ENCODE data around the gene FCN3.

Gene FCN3

DNA sequence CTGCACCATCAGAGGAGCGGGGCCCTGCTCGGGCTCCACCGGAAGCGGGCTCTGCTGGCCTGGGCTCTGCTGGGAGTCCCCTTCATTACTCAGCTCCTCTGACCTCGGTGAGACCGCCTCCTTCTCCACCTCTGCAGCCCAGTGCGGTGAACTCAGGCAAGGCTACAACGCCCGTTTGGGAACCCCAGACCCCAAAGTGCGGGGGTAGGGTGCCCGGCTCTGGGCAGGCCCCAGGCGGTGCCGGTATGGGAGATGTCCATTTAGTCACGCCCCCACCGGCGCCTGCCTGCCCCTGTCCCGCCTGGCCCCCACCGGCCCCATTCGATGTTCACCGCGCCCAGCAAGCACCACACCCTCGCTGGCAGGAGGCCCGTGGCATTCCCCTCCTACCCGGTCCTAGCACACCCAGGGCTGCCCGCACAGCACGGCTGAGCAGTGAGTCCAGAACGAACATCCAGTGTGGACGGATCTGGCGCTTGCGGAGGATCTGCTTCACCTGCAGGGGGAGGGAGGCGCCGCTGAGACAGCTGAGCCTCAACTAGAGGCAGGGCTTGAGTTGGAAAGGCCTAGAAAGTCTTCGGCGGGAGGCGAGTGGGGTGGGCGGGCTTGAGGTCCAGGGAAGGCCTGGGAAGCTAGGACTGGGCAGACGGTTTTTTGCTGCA, 17.9 kb downstream of the FCN3 start:
- DNase-seq = no peak

DNA sequence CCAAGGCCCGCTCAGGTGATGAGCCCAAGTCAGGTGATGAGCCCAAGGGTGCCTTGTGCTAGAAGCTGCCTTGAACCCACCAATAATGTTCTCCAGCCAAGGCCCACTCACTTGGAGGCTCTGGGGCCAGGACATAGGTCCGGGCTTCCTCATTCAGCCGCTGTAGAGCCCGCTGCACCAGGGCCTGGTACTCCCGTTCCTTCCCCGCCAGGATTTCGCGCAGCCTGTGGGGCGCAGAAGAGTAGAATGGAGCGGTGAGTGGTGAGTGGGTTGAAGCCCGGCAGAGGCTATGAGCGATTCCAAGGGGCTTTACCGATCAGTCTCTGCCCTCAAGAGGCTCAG, 18.4 kb downstream of the FCN3 start:
- DNase-seq = no peak

DNA sequence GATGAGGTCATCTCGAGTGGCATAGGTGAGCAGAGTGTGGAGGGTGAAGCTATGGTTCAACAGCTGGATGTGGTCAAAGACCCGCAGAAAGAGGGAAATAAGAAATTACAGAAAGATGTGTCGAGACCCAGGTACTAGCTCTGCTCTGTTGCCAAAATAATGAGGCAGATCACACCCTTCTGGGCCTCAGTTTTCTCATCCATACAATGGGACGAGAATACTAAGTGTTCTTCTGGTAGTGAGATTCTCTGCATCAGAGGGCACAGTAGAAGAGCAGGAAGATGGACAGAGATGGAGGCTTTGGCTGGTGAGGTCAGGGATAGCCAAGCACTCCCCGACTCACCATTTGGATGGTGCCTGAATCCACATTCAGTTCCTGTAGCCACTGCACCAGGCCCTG, 18.9 kb downstream of the FCN3 start:
- DNase-seq = no peak

DNA sequence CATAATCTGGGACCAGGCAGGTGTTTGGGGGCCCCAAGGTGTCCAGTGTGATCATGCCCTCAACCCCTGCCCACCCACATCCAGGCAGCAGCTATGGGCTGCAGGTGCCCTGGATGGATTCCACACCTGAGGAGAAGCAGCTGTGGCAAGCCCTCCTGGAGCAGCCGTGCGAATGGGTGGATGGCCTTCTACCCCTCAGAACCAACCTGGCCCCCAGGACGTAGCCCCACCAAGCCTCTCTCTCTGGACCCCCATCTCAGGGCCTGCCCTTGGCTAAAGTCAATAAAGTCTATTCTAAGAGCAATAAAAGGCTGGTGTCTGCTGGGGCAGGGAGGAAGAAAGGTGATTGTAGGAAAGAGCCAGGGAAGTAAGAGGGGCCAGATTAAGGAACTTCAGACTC, 21.0 kb downstream of the FCN3 start:
- no peak for DNase-seq

DNA sequence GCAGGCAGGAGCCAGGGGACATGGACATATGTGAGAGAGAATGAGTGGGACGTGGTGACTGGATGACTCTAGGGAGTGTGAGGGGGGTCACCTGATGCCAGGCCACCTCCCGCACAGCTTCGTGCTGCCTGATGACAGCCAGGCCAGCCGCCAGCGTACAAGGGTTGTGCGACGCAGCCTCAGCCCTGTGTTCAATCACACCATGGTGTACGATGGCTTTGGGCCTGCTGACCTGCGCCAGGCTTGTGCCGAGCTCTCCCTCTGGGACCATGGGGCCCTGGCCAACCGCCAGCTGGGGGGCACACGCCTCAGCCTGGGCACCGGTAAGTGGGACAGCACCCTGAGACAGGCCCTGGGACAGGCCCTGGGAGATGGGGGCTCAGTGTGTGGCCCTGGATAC, 21.5 kb downstream of the FCN3 start:
- no peak for DNase-seq

DNA sequence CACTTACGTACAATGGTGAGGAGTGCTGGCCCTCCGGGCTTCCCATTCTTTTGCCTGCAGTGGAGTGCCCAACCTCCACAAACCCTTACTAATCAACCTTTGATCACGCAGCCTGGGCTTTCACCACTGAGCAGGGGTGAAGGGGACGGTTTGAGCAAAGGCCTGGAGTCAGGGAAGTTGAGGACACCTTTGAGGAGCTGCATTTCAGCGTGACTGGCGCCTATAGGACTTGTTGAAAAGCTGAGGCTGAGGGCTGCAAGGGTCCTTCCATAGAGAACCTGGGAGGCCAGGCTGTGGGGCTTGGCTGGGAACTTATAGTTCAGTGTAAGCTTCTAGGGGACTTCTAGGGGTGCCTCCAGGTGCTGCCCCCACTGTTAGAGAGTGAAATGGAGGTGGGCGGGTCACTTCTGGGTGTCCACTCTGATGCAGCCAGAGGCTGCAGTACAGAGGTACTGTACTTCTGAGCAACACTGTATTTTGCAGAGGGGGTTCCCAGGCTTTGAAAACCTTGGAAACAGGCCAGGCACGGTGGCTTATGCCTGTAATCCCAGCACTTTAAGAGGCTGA, 23.0 kb downstream of the FCN3 start:
- no peak for DNase-seq

DNA sequence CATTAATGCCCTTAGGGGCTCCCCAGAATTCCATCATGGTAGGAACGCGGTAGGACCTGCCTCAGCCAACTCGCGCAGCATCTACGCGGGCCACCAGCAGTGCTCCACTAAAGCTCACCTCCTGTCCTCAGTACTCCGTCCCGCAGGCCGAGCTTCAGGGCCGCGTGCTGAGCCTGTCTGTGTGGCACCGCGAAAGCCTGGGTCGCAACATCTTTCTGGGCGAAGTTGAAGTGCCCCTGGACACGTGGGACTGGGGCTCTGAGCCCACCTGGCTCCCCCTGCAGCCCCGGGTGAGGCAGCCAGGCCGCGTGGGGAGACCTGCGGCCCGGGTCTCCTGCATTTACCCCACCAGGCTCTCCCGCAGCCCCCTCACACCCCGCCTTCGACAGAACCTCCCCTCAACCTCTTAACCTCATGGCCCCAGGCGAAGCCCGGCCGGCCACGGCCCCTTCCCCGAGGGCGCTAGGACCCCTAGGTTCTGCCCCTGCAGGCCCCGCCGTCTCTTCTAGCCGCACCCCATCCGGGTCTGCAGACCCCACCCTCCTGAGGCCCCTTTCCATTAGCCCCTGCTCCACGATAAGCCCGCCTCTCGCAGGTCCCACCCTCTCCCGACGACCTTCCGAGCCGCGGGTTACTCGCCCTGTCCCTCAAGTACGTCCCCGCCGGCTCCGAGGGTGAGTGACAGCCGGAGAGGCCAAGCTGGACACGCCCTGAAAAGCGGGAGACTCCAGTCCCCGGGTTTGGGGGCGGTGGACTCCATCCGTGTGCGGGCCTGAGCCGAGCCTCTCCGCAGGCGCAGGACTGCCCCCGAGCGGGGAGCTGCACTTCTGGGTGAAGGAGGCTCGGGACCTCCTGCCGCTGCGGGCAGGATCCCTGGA, 23.7 kb downstream of the FCN3 start:
- DNase-seq = no peak

DNA sequence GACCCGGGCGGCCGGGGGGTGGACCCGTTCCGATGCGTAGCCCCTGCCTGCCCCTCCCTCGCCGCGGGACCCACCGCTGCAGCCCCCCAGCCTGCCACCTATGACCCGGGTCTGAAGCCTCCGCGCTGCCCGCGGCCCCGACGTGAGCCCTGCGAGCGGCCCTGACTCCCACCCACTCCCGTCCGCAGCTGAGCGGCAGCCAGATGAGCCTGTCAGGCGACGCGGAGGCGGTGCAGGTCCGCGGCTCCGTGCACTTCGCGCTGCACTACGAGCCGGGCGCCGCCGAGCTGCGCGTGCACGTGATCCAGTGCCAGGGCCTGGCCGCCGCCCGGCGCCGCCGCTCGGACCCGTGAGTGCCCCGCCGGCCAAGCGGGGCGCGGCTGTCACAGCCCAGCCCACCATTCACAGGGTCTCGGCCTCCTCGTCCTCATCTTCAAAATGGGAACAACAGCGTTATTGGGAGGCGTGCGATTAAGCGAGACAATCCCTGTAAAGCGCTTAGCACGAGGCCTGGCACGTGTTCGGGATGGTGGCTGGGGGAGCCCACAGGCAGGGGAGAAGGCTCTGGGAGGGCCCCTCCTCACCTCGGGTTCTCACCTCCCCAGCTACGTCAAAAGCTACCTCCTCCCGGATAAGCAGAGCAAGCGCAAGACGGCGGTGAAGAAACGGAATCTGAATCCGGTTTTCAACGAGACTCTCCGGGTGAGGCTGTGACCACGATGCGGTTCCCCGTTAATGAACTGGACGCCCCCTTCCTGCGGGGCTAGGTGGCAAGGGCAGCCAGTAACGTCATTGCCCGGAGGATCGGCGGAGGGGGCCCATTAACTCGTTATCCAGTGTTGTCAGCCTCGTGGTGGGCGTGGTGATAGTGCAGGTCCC, 24.6 kb downstream of the FCN3 start:
- no peak for DNase-seq

DNA sequence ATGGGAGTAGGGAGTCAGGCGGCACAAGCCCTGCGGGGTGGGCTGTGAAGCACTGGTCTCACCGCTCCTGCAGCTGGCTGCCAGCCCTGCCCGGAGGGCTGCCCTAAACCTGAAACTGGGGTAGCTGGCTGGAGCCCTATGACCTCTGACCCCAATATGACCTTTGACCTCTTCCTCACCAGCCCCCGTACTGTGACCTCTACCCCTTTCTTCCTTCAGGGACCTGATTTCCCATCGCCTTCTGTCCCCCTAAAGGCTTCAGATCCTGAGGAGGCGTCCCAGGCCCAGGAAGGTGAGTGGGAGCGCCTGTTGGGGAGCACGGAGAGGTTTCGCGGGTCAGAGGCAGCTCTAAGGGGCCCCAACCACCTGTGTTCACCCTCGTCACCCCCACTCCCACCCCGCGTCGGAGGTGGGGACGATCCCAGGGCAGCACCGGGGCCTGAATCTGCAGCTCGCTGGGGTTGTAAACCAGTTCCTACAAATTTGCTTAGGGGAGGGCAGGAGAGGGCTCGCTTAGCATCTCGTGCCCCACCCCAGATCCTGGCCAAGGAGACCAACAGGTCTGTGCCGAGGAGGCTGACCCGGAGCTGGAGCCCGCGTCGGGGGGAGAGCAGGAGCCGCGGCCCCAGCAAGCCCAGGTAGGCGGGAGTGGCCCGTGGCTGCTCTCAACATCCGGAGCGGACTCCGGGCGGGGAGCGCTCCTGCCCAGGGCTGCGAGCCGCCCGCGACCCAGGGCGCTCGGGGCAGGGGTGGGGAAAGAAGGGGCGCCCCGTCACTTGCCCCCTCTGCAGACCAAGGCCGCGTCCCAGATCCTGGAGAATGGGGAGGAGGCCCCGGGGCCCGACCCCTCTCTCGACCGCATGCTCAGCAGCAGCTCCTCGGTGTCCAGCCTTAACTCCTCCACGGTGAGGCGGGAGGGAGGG, 25.5 kb downstream of the FCN3 start:
- no peak for DNase-seq

DNA sequence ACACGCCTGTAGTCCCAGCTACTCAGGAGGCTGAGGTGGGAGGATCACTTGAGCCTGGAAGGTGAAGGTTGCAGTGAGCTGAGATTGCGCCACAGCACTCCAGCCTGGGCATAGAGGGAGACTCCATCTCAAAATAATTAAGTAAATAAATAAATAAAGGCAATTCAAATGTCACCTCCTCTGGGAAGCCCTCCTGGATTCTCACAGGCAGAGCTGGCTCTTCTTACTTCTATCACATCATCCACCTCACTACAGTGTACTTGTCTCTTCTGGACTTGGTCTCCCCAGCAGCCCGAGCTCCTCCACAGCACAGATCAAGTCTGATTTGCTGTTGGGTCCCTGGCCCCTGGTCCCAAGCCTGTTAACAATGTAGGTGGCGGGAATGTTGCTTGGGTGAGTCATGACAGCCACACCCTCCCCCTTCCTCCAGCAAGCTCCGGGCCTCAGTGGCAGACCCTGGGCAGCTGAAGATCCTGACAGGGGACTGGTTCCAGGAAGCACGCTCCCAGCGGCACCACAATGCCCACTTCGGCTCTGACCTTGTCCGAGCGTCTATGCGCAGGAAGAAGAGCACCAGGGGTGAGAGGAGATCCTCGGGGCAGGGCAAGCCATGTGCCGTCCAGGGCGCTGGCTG, 27.5 kb downstream of the FCN3 start:
- no peak for DNase-seq

DNA sequence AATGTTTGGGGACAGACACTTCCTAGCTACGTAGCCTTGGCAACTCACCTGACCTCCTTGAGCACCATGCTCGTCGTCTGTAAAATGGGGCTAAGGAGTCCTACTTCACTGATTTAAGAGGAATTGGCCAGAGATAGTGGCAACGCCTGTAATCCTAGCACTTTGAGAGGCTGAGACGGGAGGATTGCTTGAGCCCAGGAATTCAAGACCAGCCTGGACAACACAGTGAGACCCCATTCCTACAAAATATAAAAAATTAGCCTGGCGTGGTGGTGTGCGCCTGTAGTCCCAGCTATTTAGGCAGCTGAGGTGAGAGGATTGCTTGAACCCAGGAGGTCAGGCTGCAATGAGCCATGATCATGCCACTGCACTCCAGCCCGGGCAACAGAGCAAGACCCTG, 28.3 kb downstream of the FCN3 start:
- DNase-seq = no peak

DNA sequence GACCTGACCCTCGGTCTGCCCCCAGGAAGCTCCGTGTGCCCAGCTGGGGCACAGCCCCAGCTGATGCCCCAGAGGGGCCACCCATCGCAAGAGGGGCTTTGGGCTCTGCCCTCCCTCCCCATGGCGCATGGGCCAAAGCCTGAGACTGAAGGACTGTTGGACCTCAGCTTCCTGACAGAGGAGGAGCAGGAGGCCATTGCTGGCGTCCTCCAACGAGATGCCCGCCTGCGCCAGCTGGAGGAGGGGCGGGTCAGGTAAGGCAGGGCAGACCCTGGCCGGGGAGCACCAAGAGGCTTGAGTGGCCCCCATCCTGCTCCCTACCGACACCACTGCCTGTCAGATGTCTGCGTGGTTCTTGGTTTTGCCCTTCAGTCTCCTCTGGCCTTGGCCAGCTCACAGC, 29.4 kb downstream of the FCN3 start:
- no peak for DNase-seq

DNA sequence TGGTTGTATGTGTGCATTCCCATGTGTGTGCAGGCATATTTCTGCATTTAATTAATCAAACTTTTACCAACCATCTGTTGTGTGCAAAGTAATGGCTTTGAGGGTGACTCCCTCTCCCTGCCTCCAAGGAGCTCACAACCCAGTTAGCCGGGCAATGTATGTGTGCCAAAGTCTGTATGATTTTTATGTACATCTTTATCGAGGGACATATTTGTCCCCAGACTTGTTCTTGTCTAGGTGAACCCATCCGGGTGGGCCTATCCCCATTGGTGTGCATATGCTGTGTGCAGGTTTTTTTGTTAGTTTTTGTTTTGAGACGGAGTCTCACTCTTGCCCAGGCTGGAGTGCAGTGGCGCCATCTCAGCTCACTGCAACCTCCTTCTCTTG, 31.0 kb downstream of the FCN3 start:
- no peak for DNase-seq

DNA sequence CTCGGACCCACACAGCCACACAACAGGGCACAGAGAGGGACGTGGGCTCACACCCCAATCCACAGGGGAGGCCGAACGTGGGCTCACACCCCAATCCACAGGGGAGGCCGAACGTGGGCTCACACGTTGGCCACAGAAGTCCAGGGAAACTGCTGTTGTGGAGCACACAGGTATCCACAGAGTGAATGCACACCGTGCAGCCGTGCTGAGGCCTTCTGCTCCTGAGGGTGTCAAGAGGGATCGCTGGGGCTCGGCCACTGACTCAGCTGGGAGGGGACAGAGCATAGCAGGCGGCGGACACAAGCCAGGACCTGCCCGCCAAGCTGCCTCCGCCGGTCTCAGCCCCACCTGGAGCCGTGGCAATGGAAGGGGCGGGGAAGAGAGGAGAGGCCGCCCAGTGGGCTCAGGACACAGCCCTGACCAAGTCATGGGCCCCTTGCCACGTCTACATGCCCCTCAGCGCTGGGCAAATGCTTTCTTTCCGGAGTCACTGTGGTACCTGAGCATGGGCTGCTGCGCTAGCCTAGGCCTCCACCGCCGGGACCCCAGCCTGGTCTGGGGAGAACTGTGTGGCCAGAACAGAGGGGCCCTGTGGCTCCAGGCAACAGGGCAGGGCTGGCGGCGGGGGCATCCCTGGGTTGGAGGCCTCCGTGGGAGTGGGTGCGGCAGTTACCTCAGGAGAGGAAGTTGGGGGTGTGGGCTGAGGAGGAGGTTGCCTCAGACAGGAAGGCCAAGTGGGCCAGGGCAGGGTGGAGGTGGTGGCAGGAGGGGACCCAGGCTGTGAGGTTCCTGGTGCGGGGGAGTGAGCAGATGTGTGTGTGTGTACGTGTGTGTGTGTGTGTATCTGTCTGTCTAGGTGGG, 31.6 kb downstream of the FCN3 start:
- peak; percentile 59 to 71 for DNase-seq

DNA sequence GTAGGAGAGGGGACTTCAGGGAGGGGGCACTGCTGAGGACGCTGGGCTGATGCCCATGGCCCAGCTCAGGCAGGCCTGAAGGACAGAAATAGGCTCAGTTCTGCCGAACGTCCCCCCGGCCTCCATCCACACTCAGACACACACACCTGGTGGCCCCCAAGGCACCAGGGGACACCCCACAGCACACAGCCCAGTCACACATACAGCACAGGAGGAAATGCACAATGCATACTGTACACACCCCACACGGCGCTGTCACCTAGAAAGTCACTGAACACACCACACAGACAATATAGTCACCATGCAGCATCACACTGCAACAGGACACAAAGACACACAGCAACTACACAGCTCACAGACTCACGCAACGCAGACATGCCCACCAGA, 32.2 kb downstream of the FCN3 start:
- DNase-seq = no peak

DNA sequence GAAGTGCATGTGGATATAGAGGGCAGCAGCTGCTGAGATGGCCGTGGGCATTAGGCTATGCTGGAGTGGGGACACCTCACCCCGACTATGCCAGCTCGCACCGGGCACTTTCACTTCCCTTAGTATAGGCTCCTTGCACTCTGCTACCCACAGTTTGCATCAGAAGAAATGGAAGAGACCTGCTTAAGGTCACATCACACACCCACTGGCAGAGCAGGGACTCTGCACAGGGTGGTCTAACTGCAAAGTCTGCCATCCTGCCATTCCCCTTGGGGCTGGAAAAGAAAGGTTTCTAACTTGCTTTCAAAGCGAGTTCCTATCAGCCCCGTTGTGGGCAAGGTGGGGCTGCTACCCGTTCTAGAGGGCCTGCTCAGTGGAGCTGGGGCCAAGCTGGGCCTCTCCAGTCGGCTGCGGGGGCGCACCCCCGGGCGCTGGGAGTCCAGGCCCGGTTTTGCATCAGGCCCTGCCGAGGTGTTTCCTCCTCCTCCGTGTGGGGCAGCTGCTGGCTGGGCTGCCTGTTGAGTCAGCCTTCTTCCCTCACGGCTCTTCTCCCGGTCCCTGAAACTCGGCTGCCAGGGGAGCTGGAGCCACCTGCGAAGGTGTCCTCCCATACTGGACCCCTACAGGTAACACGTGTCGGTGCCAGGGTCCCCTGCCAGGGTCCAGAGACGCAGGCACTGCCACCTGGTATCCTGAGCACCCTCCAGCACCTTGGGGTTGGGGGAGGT, 32.9 kb downstream of the FCN3 start, which contains the start of gene SYTL1:
SYTL1 (plus strand) TSS at position 498 of the 728 bp plus-strand sequence. CDS start 3,313 bp downstream, outside the sequence.
- peak; percentile 49 to 77 for DNase-seq

DNA sequence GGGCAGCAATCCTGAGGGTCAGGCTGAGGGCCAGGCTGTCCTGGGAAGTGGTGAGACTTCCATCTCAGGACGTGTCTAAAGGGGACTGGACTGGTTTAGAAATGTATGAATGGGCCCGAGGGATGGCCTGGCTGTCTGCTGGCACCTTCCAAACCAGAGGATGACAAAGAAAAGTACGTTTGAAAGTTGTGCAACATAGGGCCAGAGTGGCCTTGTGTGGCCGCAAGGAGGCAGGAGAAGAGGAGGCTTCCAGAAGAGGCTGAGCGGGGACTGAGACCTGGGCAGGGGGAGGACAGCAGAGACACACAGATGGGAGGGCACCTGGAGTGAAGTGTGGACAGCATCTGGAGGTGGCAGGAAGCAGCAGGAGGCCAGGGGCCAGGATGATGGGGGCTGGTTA, 35.4 kb downstream of the FCN3 start:
- DNase-seq = no peak

DNA sequence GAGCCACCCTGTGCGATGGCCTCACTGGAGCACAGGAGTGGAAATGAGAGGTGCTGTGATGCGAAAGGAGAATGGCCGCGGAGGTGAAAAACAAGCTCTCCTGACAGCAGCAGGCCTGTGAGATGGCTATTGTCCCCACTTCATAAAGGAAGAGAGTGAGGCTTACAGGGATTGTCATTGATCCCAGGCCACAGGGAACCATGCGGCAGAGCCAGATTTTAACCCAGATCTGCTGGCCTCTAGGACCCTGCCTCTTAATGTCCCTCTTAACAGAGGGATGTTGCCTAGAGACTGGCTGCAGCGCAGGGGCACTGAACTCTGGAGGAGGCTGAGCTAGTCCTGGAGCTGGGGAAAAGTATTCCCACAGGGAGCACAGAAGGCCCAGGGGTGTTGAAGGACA, 35.9 kb downstream of the FCN3 start:
- DNase-seq = no peak

DNA sequence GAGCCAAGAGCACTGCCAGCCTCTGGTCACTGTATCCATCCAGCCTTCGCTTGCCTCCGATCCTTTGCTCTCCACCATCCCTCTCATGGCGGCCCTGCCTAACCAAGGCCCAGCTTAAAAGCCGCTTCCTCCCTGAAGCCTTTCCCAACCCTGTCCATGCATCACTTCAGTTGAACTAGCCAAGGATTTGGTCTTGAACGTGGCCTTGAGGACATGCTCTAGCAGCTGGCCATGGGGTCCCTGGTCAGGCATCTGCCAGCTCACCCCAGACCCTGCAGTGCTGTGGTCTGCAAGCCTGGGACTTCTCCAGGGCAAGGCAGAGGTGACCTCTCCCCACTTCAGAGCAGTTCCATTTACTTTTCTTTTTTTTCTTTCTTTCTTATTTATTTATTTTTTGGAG, 37.9 kb downstream of the FCN3 start:
- DNase-seq = no peak
